NCI-H748 (cell line): ENCODE measurements around the gene PWWP2B.
A peak's percentile ranks its signal among the peaks of the same experiment; 100 is the strongest.
"Not testable (repeated sequence)": the region's sequence is repeated elsewhere in the genome, so short reads cannot be mapped to it uniquely, and the experiment has no call there.

Source experiments
- DNase-seq: peaks from one replicate; lab custom pipeline; 2025; ENCODE audit not compliant: unreplicated experiment; lab: John Stamatoyannopoulos, UW

PWWP2B gene

DNA sequence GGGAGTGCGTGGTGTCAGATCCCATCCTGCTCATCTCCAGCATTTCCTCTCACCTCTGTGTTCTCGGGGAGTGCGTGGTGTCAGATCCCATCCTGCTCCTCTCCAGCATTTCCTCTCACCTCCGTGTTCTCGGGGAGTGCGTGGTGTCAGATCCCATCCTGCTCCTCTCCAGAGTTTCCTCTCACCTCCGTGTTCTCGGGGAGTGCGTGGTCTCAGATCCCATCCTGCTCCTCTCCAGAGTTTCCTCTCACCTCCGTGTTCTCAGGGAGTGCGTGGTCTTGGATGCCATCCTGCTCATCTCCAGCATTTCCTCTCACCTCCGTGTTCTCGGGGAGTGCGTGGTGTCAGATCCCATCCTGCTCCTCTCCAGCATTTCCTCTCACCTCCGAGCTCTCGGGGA is 18.0 kb upstream of the PWWP2B start:
- DNase-seq, result not testable (repeated sequence)

DNA sequence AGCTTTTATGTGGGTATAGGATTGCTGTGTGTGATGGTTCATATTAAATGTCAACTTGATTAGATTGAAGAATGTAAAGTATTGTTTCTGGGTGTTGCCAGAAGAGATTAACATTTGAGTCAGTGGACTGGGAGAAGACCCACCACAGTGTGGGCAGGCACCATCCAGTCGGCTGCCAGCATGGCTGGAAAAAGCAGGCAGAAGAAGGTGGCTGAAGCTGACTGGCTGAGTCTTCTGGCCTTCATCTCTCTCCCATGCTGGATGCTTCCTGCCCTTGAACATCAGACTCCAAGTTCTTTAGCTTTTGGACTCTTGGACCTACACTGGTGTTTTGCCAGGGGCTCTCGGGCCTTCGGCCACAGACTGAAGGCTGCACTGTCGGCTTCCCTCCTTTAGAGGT is 16.0 kb upstream of the PWWP2B start:
- not testable (repeated sequence) for DNase-seq

- no peak for DNase-seq
Measured at GRCh38 chr10:132381741-132382140, 15.3 kb upstream of the PWWP2B start.

GRCh38 chr10:132382231-132382922 is 14.6 kb upstream of the PWWP2B start:
- DNase-seq, result no peak

GRCh38 chr10:132383101-132383500 is 13.9 kb upstream of the PWWP2B start:
- peak; percentile 17 for DNase-seq

GRCh38 chr10:132383751-132384196 is 13.2 kb upstream of the PWWP2B start:
- peak; percentile 33 for DNase-seq

GRCh38 chr10:132384618-132385388 is 12.2 kb upstream of the PWWP2B start:
- no peak for DNase-seq

DNA sequence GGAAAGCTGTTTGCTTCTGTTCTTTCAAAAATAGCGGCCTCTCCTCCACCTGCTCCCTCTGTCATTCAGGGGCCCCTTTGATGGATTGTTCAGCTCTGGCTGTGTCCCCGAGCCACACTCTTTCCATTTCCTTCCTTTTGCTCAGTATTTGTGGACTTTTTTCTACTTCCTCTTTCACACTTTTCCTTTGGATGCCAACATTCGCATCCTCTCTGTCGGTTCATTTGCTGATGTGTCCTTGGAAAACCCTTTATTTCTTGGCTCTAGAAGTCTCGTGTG is 11.7 kb upstream of the PWWP2B start:
- no peak for DNase-seq

DNA sequence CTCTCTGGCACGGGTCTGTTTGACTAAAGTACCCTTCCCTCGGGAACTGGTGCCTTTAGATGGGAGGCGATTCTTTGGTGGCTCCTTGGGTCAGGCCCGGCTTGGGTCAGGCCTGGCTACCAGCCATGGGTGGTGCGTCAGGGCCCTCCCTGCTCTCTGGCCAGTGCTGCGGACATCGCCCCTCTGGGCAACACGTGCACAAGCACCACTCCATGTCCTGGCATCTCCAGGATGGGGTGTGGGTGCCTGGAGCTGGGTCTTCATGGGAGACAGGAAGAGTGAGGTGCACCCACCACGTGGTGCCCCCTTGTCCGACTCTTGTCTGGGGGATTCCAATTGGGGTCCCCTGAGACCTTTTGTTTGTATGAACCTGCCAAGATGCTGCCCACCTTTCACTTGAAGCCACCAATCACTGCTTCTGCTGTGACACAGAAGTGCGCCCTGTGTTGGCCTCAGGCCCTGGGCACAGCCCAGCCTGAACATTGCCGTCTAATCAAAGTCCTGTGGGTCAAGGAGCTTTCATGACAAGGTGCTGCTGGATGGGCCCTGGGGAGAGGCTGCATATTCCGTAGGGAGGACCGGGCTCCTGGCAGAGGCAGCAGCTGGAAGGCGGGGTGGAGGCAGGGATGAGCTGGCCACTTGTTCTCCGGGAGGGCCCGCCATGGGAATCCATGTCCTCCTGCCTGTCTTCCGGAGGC is 11.1 kb upstream of the PWWP2B start:
- DNase-seq, result no peak

GRCh38 chr10:132386419-132386831 is 10.6 kb upstream of the PWWP2B start:
- no peak for DNase-seq

- not testable (repeated sequence) for DNase-seq
Measured at GRCh38 chr10:132386896-132387295, 10.1 kb upstream of the PWWP2B start.

DNA sequence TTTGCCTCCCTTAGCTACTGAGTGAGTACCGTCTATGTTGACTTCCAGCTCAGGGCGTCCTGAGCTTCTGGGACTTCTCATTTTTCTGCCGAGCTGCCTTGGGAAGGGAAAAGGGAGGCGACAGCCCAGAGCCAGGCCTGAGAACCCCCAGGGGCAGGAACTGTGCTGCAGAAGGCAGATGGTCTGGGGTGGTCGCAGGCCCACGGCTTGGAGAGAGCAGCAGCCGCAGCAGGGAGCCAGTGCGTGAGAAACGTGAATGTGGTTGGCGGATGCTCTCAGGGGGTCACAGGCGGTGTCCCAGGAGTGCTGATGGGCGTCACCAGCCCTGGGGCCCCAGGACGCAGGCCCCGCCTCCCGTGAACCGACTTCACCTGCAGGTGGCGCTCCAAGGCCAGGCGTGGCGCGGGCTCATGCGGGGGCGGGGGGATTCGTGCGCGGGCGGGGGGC is 9.2 kb upstream of the PWWP2B start:
- peak; percentile 15 for DNase-seq

GRCh38 chr10:132388891-132389432 is 8.0 kb upstream of the PWWP2B start:
- DNase-seq, result no peak

DNA sequence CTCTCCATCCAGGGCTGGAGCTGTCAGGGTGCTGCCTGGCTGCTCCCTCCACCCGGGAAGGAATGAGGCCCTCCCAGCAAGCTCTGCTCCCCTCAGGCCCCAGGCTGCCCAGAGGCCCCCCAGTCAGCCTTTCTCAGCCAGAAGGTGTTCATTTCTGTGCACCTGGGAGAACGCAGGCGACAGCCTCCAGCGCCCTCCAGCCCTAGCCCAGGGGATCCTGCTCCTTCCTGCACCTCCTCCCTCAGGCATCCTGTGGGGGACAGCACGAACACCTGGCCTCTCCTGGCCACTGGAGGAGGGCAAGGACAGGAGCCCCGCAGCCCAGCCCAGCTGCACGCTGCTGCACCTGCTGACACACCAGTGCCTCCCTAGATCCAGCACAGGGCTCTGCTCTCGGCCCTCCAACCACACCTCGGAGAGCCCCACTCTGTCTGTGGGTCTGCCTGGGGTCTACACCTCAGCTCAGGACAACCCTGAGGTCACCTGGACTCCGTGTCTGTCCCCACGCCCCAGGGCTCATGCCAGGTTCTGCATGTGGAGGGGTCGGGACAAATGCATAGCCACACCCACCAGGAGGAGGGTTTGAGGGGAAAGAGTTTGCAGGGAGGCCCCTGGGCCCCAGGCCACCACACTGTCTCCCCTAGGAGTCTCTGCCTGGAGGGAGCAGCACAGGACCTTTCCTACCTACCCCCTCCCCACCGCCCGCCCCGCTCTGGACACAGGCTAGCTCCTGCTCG is 7.4 kb upstream of the PWWP2B start:
- DNase-seq, result peak; percentile 32

DNA sequence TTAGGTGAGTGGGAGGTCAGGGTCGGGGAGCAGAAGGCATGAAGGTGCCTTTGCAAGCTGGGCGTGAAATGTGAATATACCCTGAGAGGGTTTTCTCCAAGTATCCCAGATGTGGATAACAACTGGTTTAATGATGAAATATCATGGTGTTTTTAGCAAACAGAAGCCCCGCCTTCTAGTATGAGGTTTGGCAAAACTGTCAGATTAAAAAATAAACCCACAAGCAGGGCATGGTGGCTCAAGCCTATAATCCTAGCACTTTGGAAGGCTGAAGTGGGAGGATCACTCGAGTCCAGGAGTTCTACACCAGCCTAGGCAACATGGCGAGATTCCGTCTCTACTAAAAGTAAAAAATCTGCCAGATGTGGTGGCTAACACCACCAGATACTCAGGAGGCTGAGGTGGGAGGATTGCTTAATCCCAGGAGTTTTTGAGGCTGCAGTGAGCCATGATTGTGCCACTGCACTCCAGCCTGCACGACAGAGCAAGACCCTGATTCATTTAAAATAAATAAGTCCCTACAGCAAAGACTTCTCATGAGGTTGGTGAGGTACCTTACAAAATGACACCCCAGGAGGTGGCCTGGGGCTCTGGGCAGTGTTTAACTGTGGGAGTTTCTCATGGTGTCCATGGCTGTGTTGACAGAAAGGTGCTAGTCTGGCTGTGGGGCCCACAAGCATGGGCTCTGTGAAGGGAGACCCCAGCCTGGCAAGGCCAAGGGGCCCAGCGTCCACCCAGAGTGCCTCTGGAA is 6.7 kb upstream of the PWWP2B start:
- DNase-seq, result no peak

GRCh38 chr10:132390921-132391675 is 5.9 kb upstream of the PWWP2B start:
- no peak for DNase-seq

GRCh38 chr10:132391676-132392020 is 5.4 kb upstream of the PWWP2B start:
- DNase-seq, result no peak

DNA sequence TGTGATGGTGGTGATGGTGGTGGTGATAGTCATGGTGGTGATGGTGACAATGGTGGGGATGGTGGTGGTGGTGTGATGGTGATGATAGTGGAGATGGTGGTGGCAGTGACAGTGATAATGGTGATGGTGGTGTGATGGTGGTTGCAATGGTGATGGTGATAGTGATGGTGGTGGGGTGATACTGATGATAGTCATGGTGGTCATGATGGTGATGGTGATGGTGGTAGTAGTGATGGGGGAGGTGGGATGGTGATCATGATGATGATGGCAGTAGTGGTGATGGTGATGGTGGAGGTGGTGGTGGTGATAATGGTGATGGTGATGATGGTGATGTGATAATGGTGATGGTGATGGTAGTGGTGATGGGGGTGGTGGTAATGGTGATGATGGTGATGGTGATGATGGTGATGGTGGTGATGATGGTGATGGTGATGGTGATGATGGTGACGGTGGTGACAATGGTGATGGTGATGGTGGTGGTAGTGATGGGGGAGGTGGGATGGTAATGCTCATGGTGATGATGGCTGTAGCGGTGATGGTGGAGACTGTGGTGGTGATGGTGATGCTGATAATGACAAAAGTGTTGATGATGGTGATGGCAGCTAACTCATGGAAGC is 4.7 kb upstream of the PWWP2B start:
- no peak for DNase-seq
